HG03469 (cell line): ENCODE data around the gene AKT3.

Experiments
- ATAC-seq: cut with Tn5 transposase; IDR thresholded peaks from one replicate; pipeline ENCODE4 v1.9.1; 2021; ENCODE audit warnings: mild to moderate bottlenecking, moderate library complexity, moderate number of reproducible peaks; ENCODE audit not compliant: unreplicated experiment

AKT3 gene

GRCh38 chr1:243733670-243734307, 116.3 kb downstream of the AKT3 start:
- no peak for ATAC-seq

- no peak for ATAC-seq
Measured at GRCh38 chr1:243732637-243733036, 117.4 kb downstream of the AKT3 start.

- ATAC-seq, result no peak
Measured at GRCh38 chr1:243731974-243732625, 117.9 kb downstream of the AKT3 start.

GRCh38 chr1:243731301-243731891, 118.6 kb downstream of the AKT3 start:
- no peak for ATAC-seq

GRCh38 chr1:243730487-243731150, 119.4 kb downstream of the AKT3 start:
- no peak for ATAC-seq

DNA sequence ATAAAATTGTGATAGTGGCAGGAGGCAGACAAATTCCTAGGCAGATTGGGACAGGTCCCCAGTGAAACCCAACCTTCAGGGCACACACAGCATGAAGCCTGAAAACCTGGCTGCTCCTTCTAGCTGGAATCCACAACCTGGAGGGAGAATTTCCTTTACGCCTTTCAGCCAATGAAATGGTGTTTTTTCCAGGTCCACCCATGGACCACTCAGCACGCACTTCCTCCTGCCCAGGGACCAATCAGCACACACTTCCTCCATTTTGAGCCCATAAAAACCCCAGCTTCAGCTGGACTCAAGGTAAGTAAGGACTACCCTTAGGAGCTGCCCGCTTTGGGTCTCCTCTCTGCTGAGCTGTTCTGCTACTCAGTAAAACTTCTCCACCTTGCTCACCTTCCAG, 120.1 kb downstream of the AKT3 start:
- ATAC-seq, result no peak

- peak; percentile 77 for ATAC-seq
Measured at GRCh38 chr1:243727503-243728203, 122.4 kb downstream of the AKT3 start.

GRCh38 chr1:243726806-243727502, 123.1 kb downstream of the AKT3 start:
- no peak for ATAC-seq

GRCh38 chr1:243725846-243726245, 124.2 kb downstream of the AKT3 start:
- no peak for ATAC-seq

GRCh38 chr1:243725075-243725474, 125.0 kb downstream of the AKT3 start:
- ATAC-seq, result no peak

DNA sequence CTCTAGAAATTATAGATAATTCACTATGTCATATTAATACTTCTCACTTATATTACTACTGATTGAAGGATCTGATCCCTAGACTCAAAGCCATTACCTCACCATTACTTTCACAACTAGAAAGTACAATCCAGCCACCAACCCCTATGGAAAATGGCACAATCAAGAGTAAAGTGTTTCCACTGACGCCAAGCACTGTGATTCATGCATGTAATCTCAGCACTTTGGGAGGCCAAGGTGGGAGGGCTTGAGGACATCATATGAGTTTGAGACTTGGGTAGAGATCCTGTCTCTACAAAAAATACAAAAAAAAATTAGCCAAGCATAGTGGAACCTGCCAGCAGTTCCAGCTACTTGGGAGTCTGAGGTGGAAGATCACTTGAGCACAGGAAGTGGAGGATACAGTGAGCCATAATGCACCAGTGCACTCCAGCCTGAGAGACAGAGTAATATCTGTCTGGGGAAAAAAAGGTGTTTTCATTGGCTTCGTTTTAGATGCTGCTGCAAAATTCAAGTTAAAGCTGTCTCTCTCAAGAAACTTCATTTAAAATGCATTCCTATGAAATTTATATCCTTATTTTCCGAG, 126.5 kb downstream of the AKT3 start:
- ATAC-seq, result no peak

DNA sequence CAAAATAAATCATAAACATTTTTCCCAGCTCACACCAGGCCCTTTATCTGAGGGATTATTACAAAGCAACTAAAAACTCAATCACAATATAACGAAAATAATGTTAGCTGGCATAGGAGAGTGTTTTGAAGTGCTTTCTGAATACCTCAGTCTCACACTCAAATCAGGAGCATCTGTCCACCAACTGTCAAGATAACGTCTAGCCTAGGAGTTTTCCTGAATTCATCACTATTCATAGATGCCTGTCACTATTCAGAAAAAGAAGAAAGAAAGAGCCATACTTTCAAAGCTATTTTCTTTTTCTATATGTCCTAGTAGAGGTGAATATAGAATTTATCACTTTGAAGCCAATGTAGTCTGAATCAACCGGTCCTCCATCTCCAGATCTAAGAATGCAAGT, 127.0 kb downstream of the AKT3 start:
- ATAC-seq, result no peak

GRCh38 chr1:243719476-243719875, 130.6 kb downstream of the AKT3 start:
- ATAC-seq, result no peak

GRCh38 chr1:243718893-243719292, 131.2 kb downstream of the AKT3 start:
- ATAC-seq, result no peak

DNA sequence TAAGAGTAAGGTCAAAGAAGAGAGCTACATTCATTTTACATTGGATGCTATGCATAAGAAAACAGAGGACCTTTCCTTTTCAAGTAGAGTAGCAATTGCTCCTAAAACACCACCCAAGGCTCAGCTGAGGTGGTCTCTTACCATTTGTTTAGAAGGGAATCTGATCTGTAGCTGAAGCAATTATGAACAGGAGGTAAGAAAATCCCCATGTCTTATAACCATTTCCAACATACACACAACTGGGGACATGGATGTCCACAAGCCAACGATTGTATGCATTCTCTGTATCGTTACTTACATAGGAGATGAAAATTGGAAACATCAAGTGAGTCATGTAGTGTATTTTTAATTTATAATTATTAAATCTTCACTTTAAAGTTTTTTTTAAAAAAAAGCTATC, 132.0 kb downstream of the AKT3 start:
- no peak for ATAC-seq

DNA sequence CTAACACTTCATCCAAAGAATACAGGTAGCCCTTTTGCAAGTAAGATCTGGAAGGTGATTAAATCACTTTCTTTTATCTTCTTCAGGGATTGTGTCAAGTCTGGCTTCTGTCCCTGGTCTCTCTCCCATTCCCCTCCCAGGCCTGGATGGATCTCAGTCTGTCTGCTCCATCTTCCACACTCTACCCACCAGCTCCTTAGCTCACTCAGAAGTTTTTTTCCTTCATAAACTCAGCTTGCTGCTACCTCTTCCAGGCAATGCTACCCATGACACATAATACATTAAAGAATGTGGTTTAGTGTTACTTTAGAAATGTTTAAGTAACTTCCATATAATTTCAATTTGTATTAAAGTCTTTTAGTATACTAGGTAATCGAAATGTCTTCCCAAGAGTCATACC, 133.1 kb downstream of the AKT3 start:
- no peak for ATAC-seq

GRCh38 chr1:243715285-243715684, 134.8 kb downstream of the AKT3 start:
- ATAC-seq, result no peak

GRCh38 chr1:243713470-243714186, 136.4 kb downstream of the AKT3 start:
- no peak for ATAC-seq

GRCh38 chr1:243712941-243713340, 137.1 kb downstream of the AKT3 start:
- no peak for ATAC-seq

GRCh38 chr1:243712242-243712641, 137.8 kb downstream of the AKT3 start:
- ATAC-seq, result no peak
